Activated CD4-positive, CD25-positive, alpha-beta regulatory T cell treated with anti-CD3 and anti-CD28 coated beads, Interleukin-2, amount 50 U/mL, for 16 hours (primary cell): Measurements from ENCODE around the gene TPCN1.
"Not testable (repeated sequence)": the region's sequence is repeated elsewhere in the genome, so short reads cannot be mapped to it uniquely, and the experiment has no call there.

Experiments used
- DNase-seq: peaks from one replicate; pipeline ENCODE4 v3.0.0-alpha.2; 2020; ENCODE audit warnings: low read depth, low spot score

TPCN1 gene

GRCh38 chr12:113196990-113197389 is 24.3 kb upstream of the TPCN1 start:
- no peak for DNase-seq

- DNase-seq, result no peak
Measured at GRCh38 chr12:113197518-113198077, 23.7 kb upstream of the TPCN1 start.

GRCh38 chr12:113198296-113198695 is 23.0 kb upstream of the TPCN1 start:
- no peak for DNase-seq

- no peak for DNase-seq
Measured at GRCh38 chr12:113200021-113200797, 21.1 kb upstream of the TPCN1 start.

- DNase-seq, result no peak
Measured at GRCh38 chr12:113201187-113202177, 19.8 kb upstream of the TPCN1 start.

GRCh38 chr12:113202300-113203075 is 18.8 kb upstream of the TPCN1 start:
- DNase-seq, result no peak

GRCh38 chr12:113203852-113204760 is 17.2 kb upstream of the TPCN1 start:
- DNase-seq, result no peak

GRCh38 chr12:113204804-113205203 is 16.5 kb upstream of the TPCN1 start:
- DNase-seq, result no peak

GRCh38 chr12:113206802-113207201 is 14.5 kb upstream of the TPCN1 start:
- DNase-seq, result not testable (repeated sequence)

GRCh38 chr12:113207613-113208040 is 13.6 kb upstream of the TPCN1 start:
- DNase-seq, result no peak

- no peak for DNase-seq
Measured at GRCh38 chr12:113208041-113208934, 13.0 kb upstream of the TPCN1 start.

- DNase-seq, result no peak
Measured at GRCh38 chr12:113211160-113211559, 10.1 kb upstream of the TPCN1 start.

GRCh38 chr12:113214895-113215400 is 6.3 kb upstream of the TPCN1 start:
- DNase-seq, result no peak

GRCh38 chr12:113216027-113216426 is 5.2 kb upstream of the TPCN1 start:
- DNase-seq, result no peak

- no peak for DNase-seq
Measured at GRCh38 chr12:113220593-113221180, 577 bp upstream of the TPCN1 start.

- DNase-seq, result no peak
Measured at GRCh38 chr12:113221997-113222729, 899 bp downstream of the TPCN1 start.

- DNase-seq, result no peak
Measured at GRCh38 chr12:113222730-113223531, 1.7 kb downstream of the TPCN1 start.
